COLO829 (cell line): ENCODE measurements around the gene TSC22D2.

ENCODE experiments used
- DNase-seq: peaks from one replicate; pipeline ENCODE4 v3.0.0; 2012; ENCODE audit warnings: low spot score

Gene TSC22D2

DNA sequence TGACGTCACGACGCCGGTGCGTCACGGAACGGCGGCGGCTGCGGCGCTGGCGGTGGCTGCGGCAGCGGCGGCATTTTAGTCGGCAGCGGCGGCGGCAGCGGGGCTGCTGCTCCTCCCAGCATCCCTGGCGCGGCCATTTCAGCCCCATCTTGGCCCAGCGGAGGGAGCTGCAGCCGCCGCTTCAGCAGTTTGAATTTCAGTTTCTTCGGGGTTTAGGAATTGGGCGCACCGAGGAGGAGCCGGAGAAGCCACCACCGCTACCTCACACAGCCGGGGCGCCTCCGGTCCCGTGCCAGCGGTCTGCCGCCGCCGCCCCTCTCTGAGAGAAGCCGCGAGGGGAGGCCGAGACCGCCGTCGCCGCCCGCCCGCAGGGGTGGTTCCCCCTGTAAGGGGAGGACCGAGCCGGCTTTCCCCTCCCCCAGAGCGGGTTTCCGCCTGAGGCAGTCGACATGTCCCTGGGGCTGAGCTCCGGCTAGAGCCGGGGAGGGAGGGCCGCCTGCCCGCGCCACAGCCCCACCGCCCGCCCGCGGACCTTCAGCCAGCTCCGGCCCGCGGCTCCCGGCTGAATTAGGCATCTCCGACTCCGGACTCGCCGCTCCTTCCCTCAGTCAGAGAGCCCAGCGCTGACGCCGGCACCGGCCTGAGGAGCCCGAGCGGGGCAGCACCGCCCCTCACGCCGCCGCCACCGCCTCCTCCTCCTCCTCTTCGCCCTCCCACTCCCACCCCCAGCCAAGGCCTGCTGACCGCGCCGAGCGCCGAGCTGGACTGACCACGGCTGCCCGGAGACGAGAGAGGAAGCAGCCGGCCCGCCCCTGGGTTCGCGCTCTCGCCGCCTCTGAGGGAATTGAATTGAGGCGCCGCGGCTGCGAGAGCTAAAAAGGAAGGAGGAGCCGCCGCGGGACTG is at the start of gene TSC22D2:
Gene TSC22D2, plus strand, starts transcription at position 78 of the 904 bp plus-strand sequence. CDS start 1,053 bp downstream, outside the sequence.
- DNase-seq: peak; percentile 93

- DNase-seq: no peak
Measured at GRCh38 chr3:150359381-150359780, 48.7 kb upstream of the TSC22D2 start.

GRCh38 chr3:150360966-150361365 is 47.1 kb upstream of the TSC22D2 start:
- no peak for DNase-seq

DNA sequence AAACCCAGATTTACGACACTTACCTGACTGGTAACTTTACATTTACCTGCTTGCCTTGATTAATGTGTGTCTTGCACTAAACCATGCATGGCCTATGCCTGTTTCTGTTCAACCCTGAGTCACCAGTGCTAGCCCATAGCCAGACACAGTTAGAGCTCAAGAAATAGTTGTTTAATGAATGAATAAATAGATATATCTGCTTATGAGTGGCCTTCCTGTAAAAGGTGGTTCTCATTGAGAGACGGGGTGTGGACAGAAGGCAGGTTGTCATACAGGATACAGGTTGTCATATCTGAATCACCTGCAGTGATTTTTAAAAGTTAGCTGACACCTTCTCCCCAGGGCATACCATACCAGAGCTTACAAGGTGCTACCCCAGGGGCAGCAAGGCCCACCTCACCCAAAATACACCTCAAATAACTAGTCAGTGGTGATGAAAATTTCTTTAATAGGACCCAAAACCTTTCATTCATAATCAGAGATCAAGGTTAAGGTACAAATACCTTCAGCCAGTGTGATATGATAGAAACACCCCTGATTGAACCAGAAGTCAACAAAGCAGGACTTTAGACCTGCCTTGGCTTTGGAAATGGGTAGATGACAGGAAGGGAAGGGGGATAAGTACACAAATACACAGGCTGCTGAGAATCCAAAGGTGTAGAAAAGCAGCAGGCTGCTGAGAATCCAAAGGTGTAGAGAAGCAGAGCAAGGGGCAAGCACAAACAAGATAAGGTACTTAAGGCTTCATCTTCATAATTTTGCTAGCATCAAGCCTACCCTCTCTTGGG is 45.4 kb upstream of the TSC22D2 start:
- no peak for DNase-seq

- no peak for DNase-seq
Measured at GRCh38 chr3:150363420-150363819, 44.7 kb upstream of the TSC22D2 start.

GRCh38 chr3:150365132-150365604 is 42.9 kb upstream of the TSC22D2 start:
- peak; percentile 80 for DNase-seq

GRCh38 chr3:150367757-150368156 is 40.3 kb upstream of the TSC22D2 start:
- no peak for DNase-seq

DNA sequence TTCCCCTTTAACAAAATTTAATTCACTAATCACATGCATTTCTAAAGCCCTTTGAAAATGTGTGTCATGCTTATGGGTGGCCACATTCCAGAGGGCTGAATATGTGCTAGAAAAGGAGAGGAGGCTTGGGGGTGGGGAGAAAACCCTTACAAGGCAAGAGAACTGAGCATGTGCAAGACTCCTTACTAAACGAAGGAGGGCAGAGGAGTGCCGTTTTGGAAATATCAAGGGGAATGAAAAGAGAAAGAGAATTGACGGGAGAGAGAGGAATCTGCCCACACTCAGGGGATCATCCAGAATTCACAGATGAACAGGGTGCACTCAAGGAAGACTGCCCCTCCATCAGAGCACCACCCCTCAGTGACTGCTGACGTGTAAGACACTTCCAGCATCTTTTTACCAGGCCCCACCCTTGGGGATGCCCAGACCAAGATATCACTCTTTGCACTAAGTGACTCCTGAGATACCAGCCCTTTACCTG is 37.9 kb upstream of the TSC22D2 start:
- DNase-seq: peak; percentile 91

DNA sequence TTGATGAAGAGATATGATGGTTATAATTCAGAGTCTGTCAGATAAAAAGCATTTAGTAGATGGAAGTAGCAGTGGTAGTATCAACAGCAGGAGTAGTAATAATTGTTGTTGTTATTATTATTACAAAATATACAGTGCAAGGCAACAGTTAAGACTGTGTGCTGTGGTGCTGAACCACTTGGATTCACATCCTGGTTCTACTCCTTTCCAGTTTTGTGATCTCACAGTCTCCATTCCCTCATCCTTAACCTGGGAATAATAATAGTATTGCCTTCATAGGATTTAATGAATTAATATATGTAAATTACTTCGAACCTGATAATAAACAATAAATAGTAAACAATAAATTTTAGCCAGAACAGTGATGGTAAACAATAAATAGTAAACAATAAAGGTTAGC is 37.1 kb upstream of the TSC22D2 start:
- no peak for DNase-seq

- DNase-seq: peak; percentile 84
Measured at GRCh38 chr3:150371741-150372254, 36.3 kb upstream of the TSC22D2 start.

DNA sequence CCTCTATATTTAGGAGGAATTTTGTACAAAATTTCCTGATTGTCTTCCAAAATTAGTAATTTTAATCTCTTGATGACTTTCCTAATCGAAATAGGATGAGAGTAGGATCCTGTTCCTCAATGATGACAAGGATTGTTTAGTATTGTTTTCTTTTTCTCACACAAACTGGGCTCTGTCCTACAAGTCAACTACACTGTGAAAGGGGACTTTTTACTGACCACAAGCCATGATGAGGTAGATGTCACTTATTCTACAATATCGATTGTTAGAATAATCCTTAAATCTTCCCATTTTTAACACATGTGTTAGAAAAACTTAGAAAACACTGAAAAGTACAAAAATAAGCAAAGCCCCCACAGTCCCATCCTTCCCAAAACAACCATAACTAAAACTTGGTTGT is 35.8 kb upstream of the TSC22D2 start:
- no peak for DNase-seq

- DNase-seq: no peak
Measured at GRCh38 chr3:150372722-150373121, 35.4 kb upstream of the TSC22D2 start.

DNA sequence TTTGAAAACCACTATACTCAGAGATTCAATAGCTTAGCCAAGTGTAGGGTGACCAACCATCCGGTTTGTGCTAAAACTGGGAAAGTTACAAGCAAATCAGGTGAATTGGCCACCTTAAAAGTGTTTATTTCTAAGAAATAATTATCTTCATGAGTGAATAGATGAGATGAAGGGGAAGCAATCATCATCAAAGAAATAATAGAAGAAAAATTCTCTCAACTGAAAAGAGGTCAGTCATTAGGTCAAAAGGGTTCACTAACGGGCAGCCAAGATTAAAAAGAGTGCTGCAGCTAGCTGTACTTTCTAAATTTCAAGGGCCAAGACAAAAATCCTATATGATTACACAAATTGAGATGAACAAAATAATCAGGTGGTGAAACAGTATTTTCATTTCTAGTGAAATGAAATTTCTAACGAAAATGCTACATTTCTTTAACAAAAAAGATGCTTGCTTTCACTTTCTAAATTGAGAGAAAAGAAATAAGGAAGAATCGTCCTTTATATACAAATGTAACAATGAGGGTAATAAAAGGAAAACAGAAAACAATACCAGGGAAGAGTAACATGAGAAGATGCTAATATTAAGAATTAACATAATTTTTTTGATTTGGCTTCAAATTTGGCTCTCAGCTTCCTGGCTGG is 34.7 kb upstream of the TSC22D2 start:
- DNase-seq: no peak

DNA sequence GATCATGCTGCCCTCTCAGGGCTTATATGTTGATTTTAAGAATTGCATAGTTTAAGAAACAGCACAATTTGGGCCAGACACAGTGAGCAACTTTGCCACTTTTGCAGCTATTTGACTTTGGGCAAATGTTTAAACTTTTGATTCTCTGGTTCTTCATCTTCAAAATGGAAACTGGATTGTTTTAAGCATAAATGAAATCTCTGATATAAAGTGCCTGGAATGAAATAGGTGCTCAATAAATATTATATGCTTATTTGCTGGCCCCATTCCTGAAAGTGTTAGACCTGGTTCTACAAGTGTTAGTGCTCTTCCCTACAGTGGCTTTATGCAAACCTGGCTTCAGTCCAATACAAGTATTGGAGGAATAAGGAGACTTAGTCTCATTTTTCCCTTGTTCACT is 33.1 kb upstream of the TSC22D2 start:
- DNase-seq: no peak

DNA sequence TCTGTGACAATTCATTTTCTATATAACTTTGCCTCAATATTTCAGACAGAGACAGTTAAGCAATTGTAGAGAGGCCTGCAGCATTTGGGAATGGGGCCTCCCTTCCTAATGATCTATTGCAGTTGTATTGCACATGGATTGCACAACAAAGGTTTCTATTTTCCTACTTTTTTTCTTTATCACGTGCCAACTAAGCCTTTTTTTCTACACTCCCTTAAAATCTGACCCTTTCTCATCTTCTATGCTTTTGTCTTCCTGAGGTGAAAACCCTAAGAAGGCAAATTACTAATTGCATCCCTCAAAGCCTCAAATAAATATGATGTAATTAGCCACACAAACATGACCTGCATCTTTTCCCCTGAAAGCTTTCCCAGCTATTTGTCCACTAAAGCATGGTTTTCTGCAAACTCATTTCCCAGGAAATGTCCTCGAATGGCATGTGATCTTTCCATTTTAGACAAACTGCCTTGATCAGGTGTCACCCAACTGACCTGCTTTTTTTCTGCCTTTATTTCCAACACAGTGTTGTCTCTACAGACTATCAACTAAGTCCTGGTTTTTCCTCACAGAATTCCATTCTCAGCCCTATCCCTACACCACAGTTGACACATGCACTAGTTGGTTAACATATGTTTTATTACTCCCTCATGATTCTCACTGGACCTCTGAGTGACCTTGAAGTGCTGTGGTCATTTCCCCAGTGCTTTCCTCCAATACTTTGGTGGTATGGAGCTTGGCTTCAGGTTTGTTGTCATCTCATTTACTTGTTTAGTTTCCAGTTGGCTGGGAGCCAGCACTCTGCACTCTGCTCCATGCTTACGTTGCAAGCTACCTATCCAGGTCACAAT is 31.9 kb upstream of the TSC22D2 start:
- peak; percentile 48 for DNase-seq

GRCh38 chr3:150377601-150378300 is 30.3 kb upstream of the TSC22D2 start:
- no peak for DNase-seq

- no peak for DNase-seq
Measured at GRCh38 chr3:150378301-150378748, 29.8 kb upstream of the TSC22D2 start.

GRCh38 chr3:150379469-150379868 is 28.6 kb upstream of the TSC22D2 start:
- DNase-seq: no peak

DNA sequence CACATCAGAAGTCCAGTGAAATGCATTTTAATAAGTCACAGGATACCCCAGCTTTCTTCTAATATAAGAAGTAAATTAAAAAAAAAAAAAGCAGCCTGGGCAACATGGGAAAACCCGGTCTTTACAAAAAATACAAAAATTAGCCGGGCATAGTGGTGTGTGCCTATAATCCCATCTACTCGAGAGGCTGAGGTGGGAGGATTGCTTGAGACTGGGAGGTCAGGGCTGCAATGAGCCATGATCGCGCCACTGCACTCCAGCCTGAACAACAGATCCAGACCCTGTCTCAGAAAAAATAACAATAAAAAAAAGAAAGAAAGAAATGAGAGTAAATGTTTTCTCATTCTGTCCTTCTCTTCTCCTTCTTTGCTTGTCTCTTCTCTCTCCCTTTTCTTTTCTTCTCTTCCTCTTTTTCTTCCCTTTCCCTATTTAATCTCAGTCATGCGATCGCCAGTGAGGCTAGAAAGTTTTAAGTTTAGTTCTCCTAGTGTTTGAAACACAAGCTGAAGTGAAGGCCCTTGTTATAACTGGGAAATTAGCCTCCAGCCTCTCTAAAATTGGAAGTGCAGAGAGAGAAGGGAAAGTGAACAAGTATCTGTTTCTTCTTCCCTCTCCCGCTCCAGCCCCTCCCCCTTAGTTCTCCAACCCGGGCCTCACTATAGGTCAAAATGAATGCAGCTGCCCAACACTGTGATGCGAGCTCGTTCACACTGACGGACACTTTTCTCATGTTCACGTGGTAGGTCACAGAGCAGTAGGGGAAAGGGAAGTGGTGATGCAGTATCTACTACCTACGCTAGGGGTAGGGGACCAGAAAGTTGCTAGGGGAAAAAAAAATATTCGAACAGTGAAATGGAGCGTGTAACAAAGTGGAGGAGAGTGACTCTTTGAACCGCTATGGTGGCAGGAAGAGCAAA is 23.5 kb upstream of the TSC22D2 start:
- peak; percentile 87 for DNase-seq
